SK-N-SH (cell line): ENCODE measurements around the gene INPP5B. TPM values are rescaled to one million over a fixed set of nuclear protein-coding genes. Genes with fewer than 3 reads are reported as not detected.

Experiments used
- CTCF ChIA-PET: fragments of 300-600, 350-600 bp; formaldehyde crosslinking; extraction: SDS; loops from one replicate; lab custom pipeline; 2021; lab: Yijun Ruan, JAX
- POLR2A ChIA-PET: fragments of 350-600 bp; sonication (Branson Sonifier 250); formaldehyde crosslinking; extraction: SDS; loops from one replicate; lab custom pipeline; 2020; ENCODE audit warnings: antibody characterized with exemption, inconsistent platforms; lab: Yijun Ruan, JAX
- DNase-seq: peaks from one replicate; pipeline ENCODE4 v3.0.0; 2012
- H2AFZ ChIP-seq: fragments of 200-600 bp; sonication (generic); 2 replicates; pipeline ENCODE4 v1.8.1; 2016; ENCODE audit warnings: antibody characterized with exemption, mild to moderate bottlenecking, low read depth
- H3F3A ChIP-seq: fragments of 200-600 bp; sonication (generic); replicated peaks from 2 replicates; pipeline ENCODE3; 2016; ENCODE audit warnings: antibody characterized with exemption, mild to moderate bottlenecking; ENCODE audit not compliant: insufficient read depth
- H3K27ac ChIP-seq, 2 experiments: fragments of 200-500 bp in 1 of 2; fragments of 200-600 bp in 1 of 2; sonication (Bioruptor generic) in 1 of 2; sonication (generic), shearing (Covaris generic) in 1 of 2; 2 replicates each; pipeline versions ENCODE4 v1.5.1 to v1.6.1; 2014 to 2016; ENCODE audit warnings: low read depth in 2 of 2, inconsistent platforms in 1 of 2, low read length in 1 of 2, mild to moderate bottlenecking in 1 of 2, mixed read lengths in 1 of 2
- H3K27me3 ChIP-seq: fragments of 200-600 bp; sonication (generic), shearing (Covaris generic); 2 replicates; pipeline ENCODE4 v1.6.1; 2016; ENCODE audit warnings: mixed run types; ENCODE audit not compliant: insufficient read depth
- H3K36me3 ChIP-seq, 2 experiments: fragments of 200-500 bp in 1 of 2; fragments of 200-600 bp in 1 of 2; sonication (Bioruptor generic) in 1 of 2; sonication (generic) in 1 of 2; replicated peaks in 1 of 2; 2 replicates each; pipeline versions ENCODE3 to v1.5.1; 2014 to 2016; ENCODE audit warnings: low read length in 1 of 2, mild to moderate bottlenecking in 1 of 2; ENCODE audit not compliant: insufficient read depth in 2 of 2, control insufficient read depth in 1 of 2
- H3K4me1 ChIP-seq, 2 experiments: fragments of 200-500 bp in 1 of 2; fragments of 200-600 bp in 1 of 2; sonication (Bioruptor generic) in 1 of 2; sonication (generic), shearing (Covaris generic) in 1 of 2; 2 replicates each; pipeline versions ENCODE4 v1.5.1 to v1.6.1; 2014 to 2016; ENCODE audit warnings: low read depth in 1 of 2, low read length in 1 of 2, mixed run types in 1 of 2; ENCODE audit not compliant: insufficient read depth in 2 of 2, control insufficient read depth in 1 of 2
- H3K4me2 ChIP-seq: fragments of 200-600 bp; sonication (generic), shearing (Covaris generic); 2 replicates; pipeline ENCODE4 v1.6.1; 2017; ENCODE audit warnings: mixed run types
- H3K4me3 ChIP-seq, 2 experiments: fragments of 200-500 bp in 1 of 2; fragments of 200-600 bp in 1 of 2; sonication (Bioruptor generic) in 1 of 2; sonication (generic), shearing (Covaris generic) in 1 of 2; 2 replicates each; pipeline versions ENCODE4 v1.5.1 to v1.8.1; 2014 to 2016; ENCODE audit warnings: low read depth in 2 of 2, inconsistent platforms in 1 of 2, low read length in 1 of 2, mild to moderate bottlenecking in 1 of 2, mixed read lengths in 1 of 2, moderate library complexity in 1 of 2
- H3K79me2 ChIP-seq: fragments of 200-600 bp; sonication (generic); 2 replicates; pipeline ENCODE4 v1.8.1; 2017; ENCODE audit warnings: mild to moderate bottlenecking; ENCODE audit not compliant: insufficient read depth
- H3K9ac ChIP-seq: fragments of 200-600 bp; sonication (generic); 2 replicates; pipeline ENCODE4 v1.6.1; 2017; ENCODE audit warnings: mixed run types
- H3K9me2 ChIP-seq: fragments of 200-600 bp; sonication (generic); 2 replicates; pipeline ENCODE4 v1.6.1; 2017; ENCODE audit warnings: mixed run types
- H3K9me3 ChIP-seq: fragments of 200-600 bp; sonication (generic); 2 replicates; pipeline ENCODE4 v1.6.1; 2017; ENCODE audit warnings: mixed run types, mild to moderate bottlenecking, moderate library complexity
- H4K20me1 ChIP-seq: fragments of 200-600 bp; sonication (generic); 2 replicates; pipeline ENCODE4 v1.6.1; 2017; ENCODE audit warnings: mild to moderate bottlenecking, mixed run types; ENCODE audit not compliant: insufficient read depth
- CHD2 ChIP-seq: fragments of 150-350 bp; IDR thresholded peaks from 2 replicates; pipeline ENCODE4 v1.6.1; 2018; ENCODE audit warnings: low read length; ENCODE audit not compliant: partially characterized antibody
- EP300 ChIP-seq, 2 experiments: IDR thresholded peaks; 2 replicates each; pipeline versions ENCODE4 v1.4.0 to v1.6.1; 2012; ENCODE audit warnings: borderline replicate concordance in 1 of 2, low read depth in 1 of 2, low read length in 1 of 2
- EZH2phosphoT487 ChIP-seq: fragments of 200-600 bp; sonication (generic); IDR thresholded peaks from 2 replicates; pipeline ENCODE4 v1.6.1; 2017; ENCODE audit warnings: low read depth, mixed run types, mild to moderate bottlenecking, antibody characterized with exemption, moderate library complexity, borderline replicate concordance
- FOSL2 ChIP-seq: IDR thresholded peaks from 2 replicates; pipeline ENCODE4 v1.4.0; 2012; ENCODE audit warnings: low read depth, mild to moderate bottlenecking, moderate library complexity, borderline replicate concordance
- GATA2 ChIP-seq: sonication (generic); formaldehyde crosslinking; IDR thresholded peaks from 2 replicates; pipeline ENCODE4 v1.5.0; 2020; ENCODE audit warnings: mild to moderate bottlenecking, missing genetic modification reagents
- JUND ChIP-seq: IDR thresholded peaks from 2 replicates; pipeline ENCODE4 v1.4.0; 2012
- POLR2AphosphoS5 ChIP-seq: IDR thresholded peaks from 2 replicates; pipeline ENCODE4 v1.6.1; 2012; ENCODE audit warnings: low read depth, low read length
- RAD21 ChIP-seq: IDR thresholded peaks from 2 replicates; pipeline ENCODE4 v1.6.1; 2012; ENCODE audit warnings: mild to moderate bottlenecking, low read length
- SIN3A ChIP-seq: IDR thresholded peaks from 2 replicates; pipeline ENCODE4 v1.6.1; 2012; ENCODE audit warnings: low read depth, mild to moderate bottlenecking, low read length, moderate library complexity, borderline replicate concordance
- TCF12 ChIP-seq: IDR thresholded peaks from 2 replicates; pipeline ENCODE4 v1.4.0; 2012
- YY1 ChIP-seq: IDR thresholded peaks from 2 replicates; pipeline ENCODE4 v1.4.0; 2012; ENCODE audit warnings: low read depth, mild to moderate bottlenecking
- WGBS: methylation state at CpG from one replicate; pipeline ENCODE4 v1.1.6; 2017; ENCODE audit warnings: low lambda C conversion rate; 5-methylcytosine and 5-hydroxymethylcytosine counted together
- polyA plus RNA-seq, 3 experiments: library from polyadenylated mRNA; depleted of rRNA; stranded (reverse); fragments of >200 nt; gene quantifications; 2 replicates each; pipeline ENCODE4 v1.2.3, GENCODE V29; 2012
- TF ChIP-seq, protein P1 (sequence below): IDR thresholded peaks from 2 replicates; pipeline ENCODE4; 2012
- TF ChIP-seq, protein P2 (sequence below): IDR thresholded peaks from 2 replicates; pipeline ENCODE4 v1.4.0; 2012; ENCODE audit warnings: low read depth
- TF ChIP-seq, protein P3 (sequence below): fragments of 150-350 bp; IDR thresholded peaks from 2 replicates; pipeline ENCODE4 v1.6.1; 2017; ENCODE audit warnings: antibody characterized with exemption, low read length, low read depth, borderline replicate concordance
- TF ChIP-seq, protein P4 (sequence below): fragments of 200-600 bp; sonication (generic); IDR thresholded peaks from 2 replicates; pipeline ENCODE4 v1.6.1; 2017; ENCODE audit warnings: antibody characterized with exemption, mild to moderate bottlenecking, moderate library complexity

Gene INPP5B
- polyA plus RNA-seq, 1 of the 3 experiments (the other 2 are of a cell fraction), result 10.5 TPM

DNA sequence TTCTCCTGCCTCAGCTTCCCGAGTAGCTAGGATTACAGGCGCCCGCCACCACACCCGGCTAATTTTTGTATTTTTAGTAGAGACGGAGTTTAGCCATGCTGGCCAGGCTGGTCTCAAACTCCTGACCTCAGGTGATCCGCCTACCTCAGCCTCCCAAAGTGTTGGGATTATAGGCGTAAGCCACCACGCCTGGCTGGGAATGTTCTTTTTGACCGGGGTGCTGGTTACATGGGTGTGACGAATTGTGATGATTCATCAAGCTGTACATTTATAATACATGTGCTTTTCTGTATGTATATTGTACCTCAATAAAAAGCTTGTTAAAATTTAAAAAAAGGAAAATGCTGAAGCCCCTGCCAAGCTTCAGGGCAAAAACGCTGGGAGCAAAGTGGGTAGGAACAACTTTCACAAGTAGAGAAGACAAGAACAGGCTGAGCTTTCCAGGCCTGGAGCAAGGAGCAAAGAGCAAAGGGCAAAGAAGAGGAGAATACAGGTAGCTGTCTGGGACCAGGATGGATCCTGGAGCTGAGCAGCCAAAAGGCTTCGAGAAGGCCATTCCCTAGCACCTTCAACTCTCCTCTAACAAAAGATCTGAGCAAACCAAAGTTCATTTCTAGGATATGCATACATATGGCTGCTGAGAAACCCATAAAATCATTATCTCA, 118.3 kb downstream of the INPP5B start:
- Histone ChIP-seq H3F3A (peaks cover 5% of the 10 kb centered on the region), H3K4me2 (no peak overlapping the region), H3K36me3 (peaks cover 42 to 48% of the 10 kb centered on the region in 2 experiments), H3K4me1 (no peaks in the 10 kb centered on the region), H3K4me3 (no peak overlapping the region), H3K27me3 (no peaks in the 10 kb centered on the region), H4K20me1 (no peaks in the 10 kb centered on the region), H3K9ac (no peak overlapping the region), H2AFZ (no peak overlapping the region), H3K9me3 (no peaks in the 10 kb centered on the region), H3K79me2 (no peaks in the 10 kb centered on the region), H3K27ac (no peak overlapping the region), H3K9me2 (no peaks in the 10 kb centered on the region)
- no peak for DNase-seq
- POLR2A ChIA-PET, result interaction anchor here (1.0 kb wide), 1 partner anchor 31 kb away, joined by 3 read pairs; the partner anchor contains the start of gene MTF1
- TF ChIP-seq SIN3A (no peak), RAD21 (no peak), EZH2phosphoT487 (no peak), JUND (no peak), POLR2AphosphoS5 (no peak), FOSL2 (no peak), TCF12 (no peak), GATA2 (CRISPR knock-in tag) (no peak), YY1 (no peak), EP300 (IDR thresholded peaks at IDR 0.05; ENCODE audit: borderline replicate concordance in 1 of 2, low read depth in 1 of 2, low read length in 1 of 2) (no peak), CHD2 (no peak)
- TF ChIP-seq, protein P1, sequence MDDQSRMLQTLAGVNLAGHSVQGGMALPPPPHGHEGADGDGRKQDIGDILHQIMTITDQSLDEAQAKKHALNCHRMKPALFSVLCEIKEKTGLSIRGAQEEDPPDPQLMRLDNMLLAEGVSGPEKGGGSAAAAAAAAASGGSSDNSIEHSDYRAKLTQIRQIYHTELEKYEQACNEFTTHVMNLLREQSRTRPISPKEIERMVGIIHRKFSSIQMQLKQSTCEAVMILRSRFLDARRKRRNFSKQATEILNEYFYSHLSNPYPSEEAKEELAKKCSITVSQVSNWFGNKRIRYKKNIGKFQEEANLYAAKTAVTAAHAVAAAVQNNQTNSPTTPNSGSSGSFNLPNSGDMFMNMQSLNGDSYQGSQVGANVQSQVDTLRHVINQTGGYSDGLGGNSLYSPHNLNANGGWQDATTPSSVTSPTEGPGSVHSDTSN, result no peak
- TF ChIP-seq, protein P2, sequence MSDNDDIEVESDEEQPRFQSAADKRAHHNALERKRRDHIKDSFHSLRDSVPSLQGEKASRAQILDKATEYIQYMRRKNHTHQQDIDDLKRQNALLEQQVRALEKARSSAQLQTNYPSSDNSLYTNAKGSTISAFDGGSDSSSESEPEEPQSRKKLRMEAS, result no peak
- TF ChIP-seq, protein P3, sequence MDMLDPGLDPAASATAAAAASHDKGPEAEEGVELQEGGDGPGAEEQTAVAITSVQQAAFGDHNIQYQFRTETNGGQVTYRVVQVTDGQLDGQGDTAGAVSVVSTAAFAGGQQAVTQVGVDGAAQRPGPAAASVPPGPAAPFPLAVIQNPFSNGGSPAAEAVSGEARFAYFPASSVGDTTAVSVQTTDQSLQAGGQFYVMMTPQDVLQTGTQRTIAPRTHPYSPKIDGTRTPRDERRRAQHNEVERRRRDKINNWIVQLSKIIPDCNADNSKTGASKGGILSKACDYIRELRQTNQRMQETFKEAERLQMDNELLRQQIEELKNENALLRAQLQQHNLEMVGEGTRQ, result no peak
- TF ChIP-seq, protein P4, sequence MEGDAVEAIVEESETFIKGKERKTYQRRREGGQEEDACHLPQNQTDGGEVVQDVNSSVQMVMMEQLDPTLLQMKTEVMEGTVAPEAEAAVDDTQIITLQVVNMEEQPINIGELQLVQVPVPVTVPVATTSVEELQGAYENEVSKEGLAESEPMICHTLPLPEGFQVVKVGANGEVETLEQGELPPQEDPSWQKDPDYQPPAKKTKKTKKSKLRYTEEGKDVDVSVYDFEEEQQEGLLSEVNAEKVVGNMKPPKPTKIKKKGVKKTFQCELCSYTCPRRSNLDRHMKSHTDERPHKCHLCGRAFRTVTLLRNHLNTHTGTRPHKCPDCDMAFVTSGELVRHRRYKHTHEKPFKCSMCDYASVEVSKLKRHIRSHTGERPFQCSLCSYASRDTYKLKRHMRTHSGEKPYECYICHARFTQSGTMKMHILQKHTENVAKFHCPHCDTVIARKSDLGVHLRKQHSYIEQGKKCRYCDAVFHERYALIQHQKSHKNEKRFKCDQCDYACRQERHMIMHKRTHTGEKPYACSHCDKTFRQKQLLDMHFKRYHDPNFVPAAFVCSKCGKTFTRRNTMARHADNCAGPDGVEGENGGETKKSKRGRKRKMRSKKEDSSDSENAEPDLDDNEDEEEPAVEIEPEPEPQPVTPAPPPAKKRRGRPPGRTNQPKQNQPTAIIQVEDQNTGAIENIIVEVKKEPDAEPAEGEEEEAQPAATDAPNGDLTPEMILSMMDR, result no peak
- WGBS, result 95% methylated on average over 12 of the region's 12 CpGs
- CTCF ChIA-PET, result interaction anchor here (0.7 to 1.3 kb wide), 3 partner anchors 17 to 31 kb away, joined by 3 to 4 read pairs (median 4); partner anchors contain the start of gene MTF1
